ENCODE measurements around the gene ZFAND2A.

- TF ChIP-seq BRCA1 (IDR thresholded peaks at IDR 0.05; ENCODE audit: low read depth, low read length): no peak
- TF ChIP-seq TAF7 (optimal IDR thresholded peaks at IDR 0.05; ENCODE audit: borderline replicate concordance, low read depth, low read length): no peak
- no peak for TF ChIP-seq HDAC6 (IDR thresholded peaks at IDR 0.05; ENCODE audit: low read depth, low read length)
- TF ChIP-seq MAX (IDR thresholded peaks at IDR 0.05): no peak
- TF ChIP-seq TCF12 (IDR thresholded peaks at IDR 0.05; ENCODE audit: low read depth, low read length): no peak
- TF ChIP-seq ZNF274 (IDR thresholded peaks at IDR 0.05; ENCODE audit: borderline replicate concordance, extremely low read depth, low read length): no peak
- TF ChIP-seq CTCF (IDR thresholded peaks at IDR 0.05; ENCODE audit: control extremely low read depth in 1 of 3, insufficient read depth in 1 of 3, low read depth in 1 of 3, low read length in 3 of 3): no peak
- no peak for TF ChIP-seq CEBPB (IDR thresholded peaks at IDR 0.05; ENCODE audit: low read depth, low read length)
- no peak for TF ChIP-seq USF2 (IDR thresholded peaks at IDR 0.05; ENCODE audit: low read length)
- no peak for TF ChIP-seq RXRA (IDR thresholded peaks at IDR 0.05; ENCODE audit: insufficient read depth, low read depth, low read length)
- TF ChIP-seq CBX5 (IDR thresholded peaks at IDR 0.05; ENCODE audit: low read depth, low read length): no peak
- no peak for TF ChIP-seq RFX5 (IDR thresholded peaks at IDR 0.05; ENCODE audit: borderline replicate concordance, low read depth, low read length)
Measured at GRCh38 chr7:1134951-1135350, 25.0 kb downstream of the ZFAND2A start.
